ENCODE data around the gene SEC14L5.

SEC14L5 gene

GRCh38 chr16:4984174-4984990 is 26.3 kb downstream of the SEC14L5 start:
- DNase-seq (ENCODE audit: low read depth): no peak

GRCh38 chr16:4987250-4987579 is 29.1 kb downstream of the SEC14L5 start:
- no peak for DNase-seq (ENCODE audit: low read depth)

GRCh38 chr16:4987580-4988374 is 29.6 kb downstream of the SEC14L5 start:
- no peak for DNase-seq (ENCODE audit: low read depth)

- DNase-seq (ENCODE audit: low read depth): no peak
These were observed 30.5 kb downstream of the SEC14L5 start for GRCh38 chr16:4988647-4989046.

GRCh38 chr16:4989391-4990006 is 31.4 kb downstream of the SEC14L5 start:
- no peak for DNase-seq (ENCODE audit: low read depth)

GRCh38 chr16:4990415-4990814 is 32.3 kb downstream of the SEC14L5 start:
- no peak for DNase-seq (ENCODE audit: low read depth)

- DNase-seq (ENCODE audit: low read depth): no peak
These were observed 33.6 kb downstream of the SEC14L5 start for GRCh38 chr16:4991754-4992153.

- DNase-seq (ENCODE audit: low read depth): no peak
These were observed 36.7 kb downstream of the SEC14L5 start for GRCh38 chr16:4994719-4995434.

- DNase-seq (ENCODE audit: low read depth): no peak
These were observed 42.5 kb downstream of the SEC14L5 start for GRCh38 chr16:5000573-5001001.

GRCh38 chr16:5001571-5001970 is 43.4 kb downstream of the SEC14L5 start:
- no peak for DNase-seq (ENCODE audit: low read depth)

- DNase-seq (ENCODE audit: low read depth): no peak
These were observed 43.9 kb downstream of the SEC14L5 start for GRCh38 chr16:5001986-5002385.

GRCh38 chr16:5002699-5003143 is 44.6 kb downstream of the SEC14L5 start:
- no peak for DNase-seq (ENCODE audit: low read depth)

GRCh38 chr16:5003211-5003610 is 45.1 kb downstream of the SEC14L5 start:
- DNase-seq (ENCODE audit: low read depth): no peak

- DNase-seq (ENCODE audit: low read depth): no peak
These were observed 45.7 kb downstream of the SEC14L5 start for GRCh38 chr16:5003828-5004227.

GRCh38 chr16:5004311-5004710 is 46.2 kb downstream of the SEC14L5 start:
- no peak for DNase-seq (ENCODE audit: low read depth)

- no peak for DNase-seq (ENCODE audit: low read depth)
These were observed 47.8 kb downstream of the SEC14L5 start for GRCh38 chr16:5005916-5006315.

- DNase-seq (ENCODE audit: low read depth): no peak
These were observed 48.4 kb downstream of the SEC14L5 start for GRCh38 chr16:5006348-5007193.

- no peak for DNase-seq (ENCODE audit: low read depth)
These were observed 49.1 kb downstream of the SEC14L5 start for GRCh38 chr16:5007256-5007655.

GRCh38 chr16:5008311-5008731 is 50.2 kb downstream of the SEC14L5 start:
- no peak for DNase-seq (ENCODE audit: low read depth)

GRCh38 chr16:5010576-5011329 is 52.6 kb downstream of the SEC14L5 start:
- DNase-seq (ENCODE audit: low read depth): no peak

All from non-pigmented ciliary epithelial cell (primary cell).